ENCODE data around the gene CALHM5. TPM values are rescaled to one million over a fixed set of nuclear protein-coding genes. Genes with fewer than 3 reads are reported as not detected.
A peak's percentile ranks its signal among the peaks of the same experiment; 100 is the strongest.

The CALHM5 gene
- total and polyA plus RNA-seq, 2 of the 4 experiments (the other 2 are of a cell fraction): 3.3 to 10.8 TPM

- TF ChIP-seq CTCF (conservative IDR thresholded peaks at IDR 0.05; ENCODE audit: low read depth, low read length): no peak
Observed at GRCh38 chr6:116570856-116571682, 59.6 kb downstream of the CALHM5 start, which contains the start of gene RWDD1 (continued).

DNA sequence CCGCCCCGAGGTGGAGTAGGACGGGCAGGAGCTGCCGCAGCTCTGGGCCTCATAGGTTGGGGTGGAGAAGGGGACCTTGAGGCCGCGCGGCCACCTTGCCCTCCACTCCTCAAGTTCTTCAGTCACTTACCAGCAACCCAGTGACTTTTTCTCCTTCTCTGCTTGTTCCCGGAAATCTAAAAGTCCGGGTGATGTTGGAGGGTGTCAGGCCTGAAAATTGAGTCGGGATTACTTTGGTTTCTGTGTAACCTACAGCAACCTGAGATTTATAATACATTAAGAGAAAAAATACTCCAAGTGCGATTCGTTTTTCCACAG, 60.2 kb downstream of the CALHM5 start:
- Histone ChIP-seq H2BK15ac (ENCODE audit: low read depth, low read length) (no peak overlapping the region), H3K23ac (ENCODE audit: low read depth, low read length) (peak overlapping the region; percentile 83), H3K4me3 (ENCODE audit: insufficient read depth, low read depth, low read length) (peak overlapping the region; percentile 81), H2AK9ac (replicated peaks; ENCODE audit: low read depth, low read length, poor library complexity) (peak overlapping the region; percentile 51), H3K9me1 (ENCODE audit: insufficient read depth, low read length) (no peaks in the 10 kb centered on the region), H4K91ac (ENCODE audit: insufficient read depth, low read depth, low read length) (peak overlapping the region; percentile 49), H3K9me3 (ENCODE audit: control insufficient read depth, insufficient read depth, low read length) (no peaks in the 10 kb centered on the region), H3K27ac (ENCODE audit: insufficient read depth, low read length) (peak overlapping the region; percentile 73), H3K56ac (ENCODE audit: extremely low read depth, insufficient read depth, low read length) (peak overlapping the region; percentile 81; the same call in 1 of the 2 replicates), H2BK120ac (ENCODE audit: low read depth, low read length) (peak overlapping the region; percentile 7; the same call in 1 of the 2 replicates), H3K36me3 (ENCODE audit: control insufficient read depth, insufficient read depth, low read length) (no peaks in the 10 kb centered on the region), H3K79me1 (ENCODE audit: low read depth in 1 of 2, low read length in 2 of 2) (peaks cover 10 to 45% of the 10 kb centered on the region in 2 experiments), H2BK5ac (ENCODE audit: low read depth, low read length, poor library complexity, severe bottlenecking) (peak overlapping the region; percentile 51), H2AK5ac (ENCODE audit: low read depth, low read length) (0 out of 2 replicates have a peak overlapping the region, but pooled peaks have one; percentile 3), H3K4me2 (ENCODE audit: low read depth, low read length) (peak overlapping the region; percentile 96), H2AFZ (replicated peaks; ENCODE audit: low read length, poor library complexity) (peak overlapping the region; percentile 94), H3K14ac (replicated peaks; ENCODE audit: low read depth, low read length) (peak overlapping the region; percentile 71), H3K27me3 (ENCODE audit: control insufficient read depth, insufficient read depth, low read length) (no peaks in the 10 kb centered on the region), H4K5ac (ENCODE audit: low read depth, low read length) (peak overlapping the region; percentile 5; the same call in 1 of the 2 replicates), H3K4ac (ENCODE audit: low read depth, low read length) (peak overlapping the region; percentile 73), H4K20me1 (ENCODE audit: insufficient read depth, low read length) (peaks cover 3% of the 10 kb centered on the region; the same call in 1 of the 2 replicates), H3K18ac (ENCODE audit: low read depth, low read length) (no peak overlapping the region), H3K9ac (ENCODE audit: low read depth, low read length) (peak overlapping the region; percentile 79), H4K8ac (ENCODE audit: low read depth in 2 of 2, low read length in 2 of 2) (peak overlapping the region; percentile 11 to 61; a peak in 2 of 4 replicates), H3K4me1 (ENCODE audit: control insufficient read depth, insufficient read depth, low read length) (no peaks in the 10 kb centered on the region), H2BK20ac (ENCODE audit: low read depth, low read length) (no peak overlapping the region)
- no peak; the same call in 1 of the 2 replicates for ATAC-seq (ENCODE audit: low read depth)
- ChIA-PET CTCF (interaction anchor here (0.7 to 2.2 kb wide), 6 partner anchors 11 to 327 kb away, joined by 3 to 9 read pairs (median 4); no protein-coding TSS in a partner anchor), POLR2A (ENCODE audit: unreplicated experiment) (interaction anchor here (0.8 to 1.0 kb wide), 2 partner anchors 14 to 301 kb away, joined by 4 to 6 read pairs; no protein-coding TSS in a partner anchor)
- WGBS, 2 experiments (ENCODE audit: extremely low coverage in 2 of 2, insufficient read length in 1 of 2): no CpG with 5 or more reads among the region's 12 CpGs
- BruUV-seq (replicated peaks): no TSS peak
- intact Hi-C loops (cut with micrococcal nuclease): loop anchor here (2.0 to 5.0 kb wide), 2 partner anchors 76 to 291 kb away; no protein-coding TSS in a partner anchor
- no peak for DNase-seq
- in situ Hi-C loops (cut with MboI; ENCODE audit: low sequenced_read_pairs): no loop called here
- dilution Hi-C loops (cut with HindIII; ENCODE audit: low sequenced_read_pairs, unreplicated experiment): no loop called here
- no peak for TF ChIP-seq MAFK (IDR thresholded peaks at IDR 0.05; ENCODE audit: low read depth, low read length)
- TF ChIP-seq CTCF (conservative IDR thresholded peaks at IDR 0.05; ENCODE audit: low read depth, low read length): no peak
- no peak for TF ChIP-seq NFE2L2 (IDR thresholded peaks at IDR 0.05; ENCODE audit: low read depth, low read length)
- no peak for TF ChIP-seq RAD21 (IDR thresholded peaks at IDR 0.05; ENCODE audit: low read length)
- no peak for TF ChIP-seq POLR2A (IDR thresholded peaks at IDR 0.05; ENCODE audit: low read depth, low read length)
- no peak for TF ChIP-seq BHLHE40 (IDR thresholded peaks at IDR 0.05; ENCODE audit: low read depth, low read length)
- no peak for TF ChIP-seq CEBPB (IDR thresholded peaks at IDR 0.05; ENCODE audit: low read depth, low read length)
- TF ChIP-seq, protein P1, sequence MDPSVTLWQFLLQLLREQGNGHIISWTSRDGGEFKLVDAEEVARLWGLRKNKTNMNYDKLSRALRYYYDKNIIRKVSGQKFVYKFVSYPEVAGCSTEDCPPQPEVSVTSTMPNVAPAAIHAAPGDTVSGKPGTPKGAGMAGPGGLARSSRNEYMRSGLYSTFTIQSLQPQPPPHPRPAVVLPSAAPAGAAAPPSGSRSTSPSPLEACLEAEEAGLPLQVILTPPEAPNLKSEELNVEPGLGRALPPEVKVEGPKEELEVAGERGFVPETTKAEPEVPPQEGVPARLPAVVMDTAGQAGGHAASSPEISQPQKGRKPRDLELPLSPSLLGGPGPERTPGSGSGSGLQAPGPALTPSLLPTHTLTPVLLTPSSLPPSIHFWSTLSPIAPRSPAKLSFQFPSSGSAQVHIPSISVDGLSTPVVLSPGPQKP (IDR thresholded peaks at IDR 0.05; ENCODE audit: borderline replicate concordance, low read depth, low read length): no peak
- TF ChIP-seq MAZ (IDR thresholded peaks at IDR 0.05; ENCODE audit: borderline replicate concordance, low read depth, low read length): no peak
